Measurements from ENCODE around the gene ZNF512B.

ZNF512B gene

DNA sequence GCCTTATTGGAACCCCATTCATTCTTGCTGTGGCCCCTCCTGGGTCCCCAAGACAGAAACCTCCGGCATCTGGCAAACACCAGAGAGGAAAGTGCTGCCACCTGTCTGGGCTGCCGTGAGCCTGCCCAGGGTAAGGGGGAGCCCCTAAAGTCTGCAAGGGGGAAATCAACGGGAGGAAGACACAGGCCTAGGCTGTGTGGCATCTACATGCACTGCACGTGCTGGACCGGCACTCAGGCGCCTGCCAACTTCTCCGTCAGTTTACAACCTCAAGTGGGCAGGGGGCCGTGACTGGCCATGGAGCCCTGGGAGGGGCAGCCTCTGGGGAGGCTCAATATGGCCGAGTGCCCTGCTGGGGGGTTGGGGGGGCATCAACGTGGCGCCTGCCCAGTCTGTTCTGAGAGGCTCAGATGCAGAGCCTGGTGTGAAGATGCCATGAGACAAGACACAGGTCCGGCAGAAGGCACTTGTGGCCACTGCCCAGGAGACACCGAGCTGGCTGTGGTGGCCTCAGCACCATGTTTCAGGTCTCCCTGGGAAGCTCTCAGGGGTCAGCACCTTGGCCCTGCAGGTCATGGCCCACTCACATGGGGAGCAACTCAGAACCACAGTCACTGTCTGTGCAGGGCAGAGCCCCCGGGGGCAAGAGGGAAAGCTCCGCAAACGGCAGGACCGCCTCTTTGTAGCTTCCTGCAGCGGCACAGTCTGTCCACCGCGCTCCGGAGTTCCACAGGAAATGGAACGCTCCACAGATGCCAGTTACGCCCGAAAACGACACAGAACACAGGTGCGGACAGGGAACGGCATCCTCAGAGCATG lies 21.9 kb downstream of the ZNF512B start:
- no peak overlapping the region for H3K4me3 ChIP-seq (ENCODE audit: low read depth, low read length)
- H3K36me3 ChIP-seq (replicated peaks), result peaks cover 27% of the 10 kb centered on the region
- no peak overlapping the region for H3K27ac ChIP-seq
- in situ Hi-C loops (cut with HindIII; ENCODE audit: low pct_ligation_motif_present, low sequenced_read_pairs), result no loop called here
- no peak for DNase-seq
- no peaks in the 10 kb centered on the region for H3K27me3 ChIP-seq (replicated peaks)
- TF ChIP-seq, protein P1, sequence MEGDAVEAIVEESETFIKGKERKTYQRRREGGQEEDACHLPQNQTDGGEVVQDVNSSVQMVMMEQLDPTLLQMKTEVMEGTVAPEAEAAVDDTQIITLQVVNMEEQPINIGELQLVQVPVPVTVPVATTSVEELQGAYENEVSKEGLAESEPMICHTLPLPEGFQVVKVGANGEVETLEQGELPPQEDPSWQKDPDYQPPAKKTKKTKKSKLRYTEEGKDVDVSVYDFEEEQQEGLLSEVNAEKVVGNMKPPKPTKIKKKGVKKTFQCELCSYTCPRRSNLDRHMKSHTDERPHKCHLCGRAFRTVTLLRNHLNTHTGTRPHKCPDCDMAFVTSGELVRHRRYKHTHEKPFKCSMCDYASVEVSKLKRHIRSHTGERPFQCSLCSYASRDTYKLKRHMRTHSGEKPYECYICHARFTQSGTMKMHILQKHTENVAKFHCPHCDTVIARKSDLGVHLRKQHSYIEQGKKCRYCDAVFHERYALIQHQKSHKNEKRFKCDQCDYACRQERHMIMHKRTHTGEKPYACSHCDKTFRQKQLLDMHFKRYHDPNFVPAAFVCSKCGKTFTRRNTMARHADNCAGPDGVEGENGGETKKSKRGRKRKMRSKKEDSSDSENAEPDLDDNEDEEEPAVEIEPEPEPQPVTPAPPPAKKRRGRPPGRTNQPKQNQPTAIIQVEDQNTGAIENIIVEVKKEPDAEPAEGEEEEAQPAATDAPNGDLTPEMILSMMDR (IDR thresholded peaks at IDR 0.05; ENCODE audit: low read depth, low read length, missing control alignments), result no peak

DNA sequence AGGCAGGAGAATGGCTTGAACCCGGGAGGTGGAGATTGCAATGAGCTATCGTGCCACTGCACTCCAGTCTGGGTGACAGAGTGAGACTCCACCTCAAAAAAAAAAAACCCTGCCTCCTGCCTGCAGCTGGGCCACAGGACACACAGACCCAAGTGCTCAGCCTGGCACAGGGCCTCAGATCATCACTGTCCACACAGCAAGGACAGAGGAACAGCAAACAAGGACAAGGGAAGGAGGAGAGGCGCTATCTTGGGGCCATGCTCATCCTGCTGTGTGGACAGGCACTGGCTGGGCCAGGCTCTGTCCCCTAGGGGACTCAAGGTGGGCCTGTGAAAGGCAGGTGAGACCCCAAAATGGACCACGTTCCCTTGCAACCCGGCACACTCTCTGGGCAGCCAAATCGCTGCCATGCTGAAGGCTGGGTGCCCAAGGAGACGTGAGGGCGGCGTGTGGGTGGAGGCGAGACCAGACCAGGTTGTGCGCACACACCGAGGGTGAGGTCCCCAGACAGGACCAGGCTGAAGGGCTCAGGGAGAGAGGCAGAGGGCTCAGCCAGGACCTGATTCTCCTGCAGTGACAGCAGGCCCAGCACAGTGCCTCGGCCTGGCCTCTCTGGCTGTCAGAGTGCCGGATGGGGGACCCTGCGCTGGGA lies 22.6 kb downstream of the ZNF512B start:
- in situ Hi-C loops (cut with HindIII; ENCODE audit: low pct_ligation_motif_present, low sequenced_read_pairs), result no loop called here
- Histone ChIP-seq H3K27me3 (replicated peaks) (no peaks in the 10 kb centered on the region), H3K36me3 (replicated peaks) (peaks cover 33% of the 10 kb centered on the region), H3K27ac (no peak overlapping the region), H3K4me3 (ENCODE audit: low read depth, low read length) (no peak overlapping the region)
- no peak for DNase-seq
- TF ChIP-seq, protein P1 (IDR thresholded peaks at IDR 0.05; ENCODE audit: low read depth, low read length, missing control alignments), result no peak

DNA sequence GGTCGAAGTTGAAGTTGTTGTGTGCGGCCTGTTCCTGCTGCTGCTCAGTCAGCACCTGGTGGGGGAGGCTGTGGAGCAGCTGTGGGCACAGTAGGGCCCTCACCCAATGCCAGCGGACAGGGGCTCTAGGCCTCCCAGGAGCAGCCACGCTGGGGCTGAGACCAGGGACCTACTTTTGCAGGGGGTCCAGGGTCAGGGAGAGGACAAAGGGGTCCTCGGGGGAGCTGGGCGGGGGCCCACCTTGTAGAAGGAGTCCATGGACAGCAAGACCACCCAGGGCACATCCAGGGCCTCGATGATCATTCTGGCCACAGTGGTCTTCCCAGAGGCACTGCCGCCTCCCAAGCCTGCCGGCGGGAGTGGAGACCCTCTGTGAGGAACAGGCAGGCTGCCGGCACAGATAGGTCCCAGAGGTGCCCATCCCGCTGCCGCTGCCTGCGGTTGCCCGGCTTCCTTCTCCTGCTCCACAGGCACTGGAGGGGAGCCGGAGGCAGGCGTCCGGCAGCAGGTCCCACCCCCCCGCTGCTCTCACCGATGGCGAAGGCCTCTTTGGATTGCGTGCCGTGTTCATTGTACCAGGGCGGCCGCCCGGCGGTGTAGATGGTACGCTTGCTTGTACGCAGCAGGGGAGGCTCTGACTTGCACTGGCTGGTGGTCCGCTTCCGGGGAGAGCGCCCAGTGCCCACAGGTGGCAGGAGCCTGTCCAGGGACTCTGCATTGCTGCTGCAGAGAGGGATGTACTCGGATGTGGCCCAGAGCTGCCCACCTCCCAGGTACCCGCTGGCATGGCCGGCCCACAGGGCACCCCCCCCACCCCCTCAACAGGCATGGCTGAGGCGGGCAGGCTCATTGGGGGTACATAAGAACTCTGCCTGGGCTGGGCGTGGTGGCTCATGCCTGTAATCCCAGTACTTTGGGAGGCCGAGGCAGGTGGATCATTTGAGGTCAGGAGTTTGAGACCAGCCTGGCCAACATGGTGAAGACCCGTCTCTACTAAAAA lies 23.5 kb downstream of the ZNF512B start:
- Histone ChIP-seq H3K27me3 (replicated peaks) (no peaks in the 10 kb centered on the region), H3K36me3 (replicated peaks) (peaks cover 33% of the 10 kb centered on the region), H3K4me3 (ENCODE audit: low read depth, low read length) (no peak overlapping the region), H3K27ac (no peak overlapping the region)
- in situ Hi-C loops (cut with HindIII; ENCODE audit: low pct_ligation_motif_present, low sequenced_read_pairs), result no loop called here
- TF ChIP-seq, protein P1 (IDR thresholded peaks at IDR 0.05; ENCODE audit: low read depth, low read length, missing control alignments), result no peak
- DNase-seq, result no peak

DNA sequence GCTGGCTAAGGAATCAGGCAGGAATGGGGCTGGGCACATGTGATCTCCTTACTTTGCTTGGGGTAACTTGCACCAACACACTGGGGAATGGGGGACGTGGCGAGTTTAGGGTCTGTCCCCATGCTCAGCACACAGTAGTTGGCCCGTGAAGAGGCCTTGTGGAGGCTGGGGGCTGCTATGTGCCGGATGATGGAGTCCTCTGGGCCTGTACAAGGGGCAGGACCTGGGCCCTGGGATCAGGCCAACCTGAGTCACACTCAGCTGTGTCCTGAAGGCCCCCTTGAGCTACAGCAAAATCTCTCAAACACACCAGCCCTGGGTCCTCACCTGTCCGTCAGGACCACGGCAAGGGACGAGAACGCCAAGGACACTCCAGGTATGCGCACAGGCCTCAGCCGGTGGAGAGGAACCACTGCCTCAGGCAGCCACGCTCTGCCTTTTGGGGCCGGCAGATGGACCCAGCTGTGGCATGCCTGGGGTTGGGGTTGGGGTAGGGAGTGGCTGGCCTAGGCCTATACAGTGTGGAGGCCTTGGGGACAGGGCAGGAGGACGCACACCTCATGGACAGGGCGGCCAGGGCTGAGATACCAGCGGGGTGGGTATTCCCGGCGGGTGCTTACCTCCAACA lies 24.6 kb downstream of the ZNF512B start:
- in situ Hi-C loops (cut with HindIII; ENCODE audit: low pct_ligation_motif_present, low sequenced_read_pairs), result no loop called here
- TF ChIP-seq, protein P1 (IDR thresholded peaks at IDR 0.05; ENCODE audit: low read depth, low read length, missing control alignments), result no peak
- no peak overlapping the region for H3K27ac ChIP-seq
- H3K4me3 ChIP-seq (ENCODE audit: low read depth, low read length), result no peak overlapping the region
- H3K27me3 ChIP-seq (replicated peaks), result no peaks in the 10 kb centered on the region
- no peak for DNase-seq
- H3K36me3 ChIP-seq (replicated peaks), result peaks cover 42% of the 10 kb centered on the region
